ENCODE data around the gene MTOR.

Gene MTOR

GRCh38 chr1:11061652-11062365, 200.5 kb downstream of the MTOR start:
- no peak for DNase-seq (ENCODE audit: low spot score)

- DNase-seq (ENCODE audit: low spot score), result peak; percentile 99
These were observed 202.2 kb downstream of the MTOR start, which contains the start of gene SRM for GRCh38 chr1:11059968-11060830. Gene SRM, minus strand, starts transcription at chr1:11060018. Its CDS starts 75 bp downstream, at chr1:11059943.

- no peak for DNase-seq (ENCODE audit: low spot score)
These were observed 203.0 kb downstream of the MTOR start for GRCh38 chr1:11059155-11059967.

- DNase-seq (ENCODE audit: low spot score), result no peak
These were observed 203.7 kb downstream of the MTOR start for GRCh38 chr1:11058595-11059154.

- no peak for DNase-seq (ENCODE audit: low spot score)
These were observed 204.3 kb downstream of the MTOR start for GRCh38 chr1:11058026-11058425.

GRCh38 chr1:11057477-11057876, 204.9 kb downstream of the MTOR start:
- DNase-seq (ENCODE audit: low spot score), result no peak

All from AG20443 (cell line).